ENCODE results near the gene PFKFB4.

GRCh38 chr3:48573973-48574585 lies 17.5 kb upstream of the PFKFB4 start:
- TF ChIP-seq, protein P1, sequence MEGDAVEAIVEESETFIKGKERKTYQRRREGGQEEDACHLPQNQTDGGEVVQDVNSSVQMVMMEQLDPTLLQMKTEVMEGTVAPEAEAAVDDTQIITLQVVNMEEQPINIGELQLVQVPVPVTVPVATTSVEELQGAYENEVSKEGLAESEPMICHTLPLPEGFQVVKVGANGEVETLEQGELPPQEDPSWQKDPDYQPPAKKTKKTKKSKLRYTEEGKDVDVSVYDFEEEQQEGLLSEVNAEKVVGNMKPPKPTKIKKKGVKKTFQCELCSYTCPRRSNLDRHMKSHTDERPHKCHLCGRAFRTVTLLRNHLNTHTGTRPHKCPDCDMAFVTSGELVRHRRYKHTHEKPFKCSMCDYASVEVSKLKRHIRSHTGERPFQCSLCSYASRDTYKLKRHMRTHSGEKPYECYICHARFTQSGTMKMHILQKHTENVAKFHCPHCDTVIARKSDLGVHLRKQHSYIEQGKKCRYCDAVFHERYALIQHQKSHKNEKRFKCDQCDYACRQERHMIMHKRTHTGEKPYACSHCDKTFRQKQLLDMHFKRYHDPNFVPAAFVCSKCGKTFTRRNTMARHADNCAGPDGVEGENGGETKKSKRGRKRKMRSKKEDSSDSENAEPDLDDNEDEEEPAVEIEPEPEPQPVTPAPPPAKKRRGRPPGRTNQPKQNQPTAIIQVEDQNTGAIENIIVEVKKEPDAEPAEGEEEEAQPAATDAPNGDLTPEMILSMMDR (IDR thresholded peaks at IDR 0.05 in 2 of 3, conservative IDR thresholded peaks at IDR 0.05 in 1 of 3; ENCODE audit: insufficient read depth in 2 of 3, low read depth in 1 of 3, low read length in 3 of 3) = no peak
- TF ChIP-seq EZH2 (IDR thresholded peaks at IDR 0.05; ENCODE audit: borderline replicate concordance, low read depth, low read length) (no peak), BRD9 (IDR thresholded peaks at IDR 0.05; ENCODE audit: low read depth, partially characterized antibody) (no peak), ZNF436 (CRISPR knock-in tag; IDR thresholded peaks at IDR 0.05) (no peak), SP1 (CRISPR knock-in tag; IDR thresholded peaks at IDR 0.05) (no peak), POLR2A (conservative IDR thresholded peaks at IDR 0.05) (no peak), NCOR1 (IDR thresholded peaks at IDR 0.05) (no peak), ARHGAP35 (IDR thresholded peaks at IDR 0.05; ENCODE audit: partially characterized antibody) (no peak)
- TF ChIP-seq, protein P2, sequence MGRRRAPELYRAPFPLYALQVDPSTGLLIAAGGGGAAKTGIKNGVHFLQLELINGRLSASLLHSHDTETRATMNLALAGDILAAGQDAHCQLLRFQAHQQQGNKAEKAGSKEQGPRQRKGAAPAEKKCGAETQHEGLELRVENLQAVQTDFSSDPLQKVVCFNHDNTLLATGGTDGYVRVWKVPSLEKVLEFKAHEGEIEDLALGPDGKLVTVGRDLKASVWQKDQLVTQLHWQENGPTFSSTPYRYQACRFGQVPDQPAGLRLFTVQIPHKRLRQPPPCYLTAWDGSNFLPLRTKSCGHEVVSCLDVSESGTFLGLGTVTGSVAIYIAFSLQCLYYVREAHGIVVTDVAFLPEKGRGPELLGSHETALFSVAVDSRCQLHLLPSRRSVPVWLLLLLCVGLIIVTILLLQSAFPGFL (CRISPR knock-in tag; IDR thresholded peaks at IDR 0.05) = no peak

Data from K562 (cell line).